ENCODE results near the gene CDH12. TPM values are rescaled to one million over a fixed set of nuclear protein-coding genes. Genes with fewer than 3 reads are reported as not detected.

CDH12 gene
- total RNA-seq, 5 donors from 2014 or later (not counting 1 experiment from before 2014, with no cell fraction given): not detected

- ChIA-PET POLR2A (no interaction called here), CTCF (no interaction called here)
- Histone ChIP-seq H3K4me1 (ENCODE audit: control insufficient read depth in 1 of 2, extremely low read depth in 1 of 2, insufficient read depth in 2 of 2, low read length in 2 of 2) (no peaks in the 10 kb centered on the region), H3K9me3 (peaks cover 3% of the 10 kb centered on the region), H3K27ac (ENCODE audit: low read length) (no peak overlapping the region), H3K4me3 (ENCODE audit: control insufficient read depth in 1 of 2, extremely low read depth in 1 of 2, low read length in 1 of 2) (no peak overlapping the region), H3K27me3 (replicated peaks in 1 of 2; ENCODE audit: control insufficient read depth in 2 of 2, extremely low read depth in 1 of 2, insufficient read depth in 2 of 2, low read length in 1 of 2) (no peaks in the 10 kb centered on the region), H3K36me3 (ENCODE audit: control insufficient read depth in 2 of 2, extremely low read depth in 1 of 2, insufficient read depth in 1 of 2, low read length in 1 of 2) (no peaks in the 10 kb centered on the region)
- WGBS (ENCODE audit: insufficient coverage): no CpG with 5 or more reads among the region's 2 CpGs
- H3K27ac Mint-ChIP-seq: no peak overlapping the region
- no peaks in the 10 kb centered on the region for H3K36me3 Mint-ChIP-seq
- no peak overlapping the region for H3K4me3 Mint-ChIP-seq
- ATAC-seq (replicated peaks in 1 of 4) (no peak), DNase-seq (no peak)
- H3K9me3 Mint-ChIP-seq: peaks cover 7 to 17% (median 13%) of the 10 kb centered on the region in 3 donors
- H3K4me1 Mint-ChIP-seq: no peaks in the 10 kb centered on the region
- H3K27me3 Mint-ChIP-seq: no peaks in the 10 kb centered on the region
Observed at GRCh38 chr5:22650511-22650910, 202.6 kb downstream of the CDH12 start.

DNA sequence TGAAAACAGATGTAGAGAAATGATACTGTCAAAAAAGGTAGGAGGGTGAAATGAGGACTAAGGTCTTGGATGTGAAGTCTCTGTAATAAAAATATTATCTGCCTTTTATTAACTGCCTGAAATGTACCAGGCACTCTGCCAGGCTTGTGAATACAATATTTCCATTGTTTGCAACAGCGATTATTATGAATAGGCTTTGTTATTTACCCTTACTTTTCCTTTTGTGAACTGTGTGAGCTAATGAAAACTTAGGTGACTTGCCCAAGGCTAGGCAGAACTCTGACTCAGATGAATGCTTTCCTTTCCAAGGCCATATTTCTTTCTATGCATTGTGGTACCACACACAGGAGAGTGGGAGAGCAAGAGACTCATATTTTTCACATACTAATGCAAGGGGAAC, 204.1 kb downstream of the CDH12 start:
- Mint-ChIP-seq H3K36me3 (no peaks in the 10 kb centered on the region), H3K4me1 (no peaks in the 10 kb centered on the region), H3K27me3 (no peaks in the 10 kb centered on the region), H3K4me3 (no peak overlapping the region), H3K9me3 (peaks cover 7 to 13% (median 10%) of the 10 kb centered on the region in 3 donors), H3K27ac (no peak overlapping the region)
- Histone ChIP-seq H3K4me1 (ENCODE audit: control insufficient read depth in 1 of 2, extremely low read depth in 1 of 2, insufficient read depth in 2 of 2, low read length in 2 of 2) (no peaks in the 10 kb centered on the region), H3K27ac (ENCODE audit: low read length) (no peak overlapping the region), H3K4me3 (ENCODE audit: control insufficient read depth in 1 of 2, extremely low read depth in 1 of 2, low read length in 1 of 2) (no peak overlapping the region), H3K36me3 (ENCODE audit: control insufficient read depth in 2 of 2, extremely low read depth in 1 of 2, insufficient read depth in 1 of 2, low read length in 1 of 2) (no peaks in the 10 kb centered on the region), H3K9me3 (peaks cover 3% of the 10 kb centered on the region), H3K27me3 (replicated peaks in 1 of 2; ENCODE audit: control insufficient read depth in 2 of 2, extremely low read depth in 1 of 2, insufficient read depth in 2 of 2, low read length in 1 of 2) (no peaks in the 10 kb centered on the region)
- ATAC-seq (replicated peaks in 1 of 4): no peak
- DNase-seq: no peak
- WGBS (ENCODE audit: insufficient coverage): 100% methylated on average over 1 of the region's 1 CpG
- CTCF ChIA-PET: no interaction called here
- POLR2A ChIA-PET: no interaction called here

GRCh38 chr5:22644859-22645258, 208.3 kb downstream of the CDH12 start:
- no peaks in the 10 kb centered on the region for H3K4me1 Mint-ChIP-seq
- no peak overlapping the region for H3K4me3 Mint-ChIP-seq
- ChIA-PET POLR2A (no interaction called here), CTCF (no interaction called here)
- peaks cover 5 to 16% (median 14%) of the 10 kb centered on the region in 3 donors for H3K9me3 Mint-ChIP-seq
- no peaks in the 10 kb centered on the region for H3K27me3 Mint-ChIP-seq
- Histone ChIP-seq H3K4me3 (ENCODE audit: control insufficient read depth in 1 of 2, extremely low read depth in 1 of 2, low read length in 1 of 2) (no peak overlapping the region), H3K27ac (ENCODE audit: low read length) (no peak overlapping the region), H3K4me1 (ENCODE audit: control insufficient read depth in 1 of 2, extremely low read depth in 1 of 2, insufficient read depth in 2 of 2, low read length in 2 of 2) (no peaks in the 10 kb centered on the region), H3K27me3 (replicated peaks in 1 of 2; ENCODE audit: control insufficient read depth in 2 of 2, extremely low read depth in 1 of 2, insufficient read depth in 2 of 2, low read length in 1 of 2) (no peaks in the 10 kb centered on the region), H3K36me3 (ENCODE audit: control insufficient read depth in 2 of 2, extremely low read depth in 1 of 2, insufficient read depth in 1 of 2, low read length in 1 of 2) (no peaks in the 10 kb centered on the region), H3K9me3 (peaks cover 2% of the 10 kb centered on the region)
- DNase-seq (no peak), ATAC-seq (replicated peaks in 1 of 4) (no peak)
- no peak overlapping the region for H3K27ac Mint-ChIP-seq
- no peaks in the 10 kb centered on the region for H3K36me3 Mint-ChIP-seq
- 60% methylated on average over 1 of the region's 1 CpG for WGBS (ENCODE audit: insufficient coverage)

DNA sequence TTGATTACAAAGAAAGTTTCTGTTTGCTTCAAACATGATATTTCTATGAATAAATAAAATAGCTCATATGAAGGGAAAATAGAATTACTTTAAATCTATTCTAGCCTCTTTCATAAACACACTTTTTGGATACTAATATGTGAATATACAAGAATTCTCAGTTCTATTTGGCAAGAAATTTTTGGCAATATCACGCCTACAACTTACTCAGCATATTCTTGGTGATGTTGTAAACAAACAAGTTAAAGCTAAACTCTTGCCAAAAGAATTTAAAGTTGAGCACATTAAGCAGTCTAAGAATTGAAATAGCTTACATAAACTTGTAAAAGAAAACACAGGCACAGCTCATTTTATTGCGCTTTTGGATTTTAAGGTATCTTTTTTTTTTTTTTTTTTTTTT, 209.8 kb downstream of the CDH12 start:
- no peaks in the 10 kb centered on the region for H3K27me3 ChIP-seq (replicated peaks in 1 of 2; ENCODE audit: control insufficient read depth in 2 of 2, extremely low read depth in 1 of 2, insufficient read depth in 2 of 2, low read length in 1 of 2)
- Mint-ChIP-seq H3K27me3 (no peaks in the 10 kb centered on the region), H3K4me1 (no peaks in the 10 kb centered on the region), H3K9me3 (peaks cover 5 to 20% (median 14%) of the 10 kb centered on the region in 3 donors), H3K27ac (no peak overlapping the region), H3K4me3 (no peak overlapping the region), H3K36me3 (no peaks in the 10 kb centered on the region)
- H3K27ac ChIP-seq (ENCODE audit: low read length): no peak overlapping the region
- no CpG with 5 or more reads among the region's 2 CpGs for WGBS (ENCODE audit: insufficient coverage)
- no peak overlapping the region for H3K4me3 ChIP-seq (ENCODE audit: control insufficient read depth in 1 of 2, extremely low read depth in 1 of 2, low read length in 1 of 2)
- CTCF ChIA-PET: interaction anchor here in 1 of 2 donors (0.6 to 0.7 kb wide), 3 partner anchors 16 to 980 kb away, joined by 4 to 18 read pairs (median 7); no protein-coding TSS in a partner anchor
- DNase-seq (no peak), ATAC-seq (replicated peaks in 1 of 4) (no peak)
- peaks cover 2% of the 10 kb centered on the region for H3K9me3 ChIP-seq
- no peaks in the 10 kb centered on the region for H3K36me3 ChIP-seq (ENCODE audit: control insufficient read depth in 2 of 2, extremely low read depth in 1 of 2, insufficient read depth in 1 of 2, low read length in 1 of 2)
- POLR2A ChIA-PET: no interaction called here
- no peaks in the 10 kb centered on the region for H3K4me1 ChIP-seq (ENCODE audit: control insufficient read depth in 1 of 2, extremely low read depth in 1 of 2, insufficient read depth in 2 of 2, low read length in 2 of 2)

- ATAC-seq (replicated peaks in 1 of 4): no peak
- Histone ChIP-seq H3K27ac (ENCODE audit: low read length) (no peak overlapping the region), H3K4me1 (ENCODE audit: control insufficient read depth in 1 of 2, extremely low read depth in 1 of 2, insufficient read depth in 2 of 2, low read length in 2 of 2) (no peaks in the 10 kb centered on the region), H3K9me3 (no peaks in the 10 kb centered on the region), H3K27me3 (replicated peaks in 1 of 2; ENCODE audit: control insufficient read depth in 2 of 2, extremely low read depth in 1 of 2, insufficient read depth in 2 of 2, low read length in 1 of 2) (no peaks in the 10 kb centered on the region), H3K36me3 (ENCODE audit: control insufficient read depth in 2 of 2, extremely low read depth in 1 of 2, insufficient read depth in 1 of 2, low read length in 1 of 2) (no peaks in the 10 kb centered on the region), H3K4me3 (ENCODE audit: control insufficient read depth in 1 of 2, extremely low read depth in 1 of 2, low read length in 1 of 2) (no peak overlapping the region)
- no CpG with 5 or more reads among the region's 3 CpGs for WGBS (ENCODE audit: insufficient coverage)
- CTCF ChIA-PET: no interaction called here
- Mint-ChIP-seq H3K4me1 (no peaks in the 10 kb centered on the region), H3K9me3 (peaks cover 3 to 50% (median 23%) of the 10 kb centered on the region in 3 donors), H3K27me3 (no peaks in the 10 kb centered on the region), H3K4me3 (no peak overlapping the region), H3K27ac (no peak overlapping the region), H3K36me3 (no peaks in the 10 kb centered on the region)
- POLR2A ChIA-PET: no interaction called here
- DNase-seq: no peak
Observed at GRCh38 chr5:22631683-22632082, 221.5 kb downstream of the CDH12 start.

- Histone ChIP-seq H3K27ac (ENCODE audit: low read length) (no peak overlapping the region), H3K9me3 (peaks cover 3% of the 10 kb centered on the region), H3K4me1 (ENCODE audit: control insufficient read depth in 1 of 2, extremely low read depth in 1 of 2, insufficient read depth in 2 of 2, low read length in 2 of 2) (no peaks in the 10 kb centered on the region), H3K36me3 (ENCODE audit: control insufficient read depth in 2 of 2, extremely low read depth in 1 of 2, insufficient read depth in 1 of 2, low read length in 1 of 2) (no peaks in the 10 kb centered on the region), H3K4me3 (ENCODE audit: control insufficient read depth in 1 of 2, extremely low read depth in 1 of 2, low read length in 1 of 2) (no peak overlapping the region), H3K27me3 (replicated peaks in 1 of 2; ENCODE audit: control insufficient read depth in 2 of 2, extremely low read depth in 1 of 2, insufficient read depth in 2 of 2, low read length in 1 of 2) (no peaks in the 10 kb centered on the region)
- Mint-ChIP-seq H3K9me3 (peaks cover 9 to 49% (median 14%) of the 10 kb centered on the region in 3 donors), H3K27me3 (no peaks in the 10 kb centered on the region), H3K4me1 (no peaks in the 10 kb centered on the region), H3K4me3 (no peak overlapping the region), H3K36me3 (no peaks in the 10 kb centered on the region), H3K27ac (no peak overlapping the region)
- POLR2A ChIA-PET: interaction anchor here in 1 of 2 donors (0.5 kb wide), 1 partner anchor 8 kb away, joined by 3 read pairs; no protein-coding TSS in a partner anchor
- DNase-seq (no peak), ATAC-seq (replicated peaks in 1 of 4) (no peak)
- WGBS (ENCODE audit: insufficient coverage): no CpG with 5 or more reads among the region's 4 CpGs
- CTCF ChIA-PET: no interaction called here
Observed at GRCh38 chr5:22627029-22627428, 226.1 kb downstream of the CDH12 start.

DNA sequence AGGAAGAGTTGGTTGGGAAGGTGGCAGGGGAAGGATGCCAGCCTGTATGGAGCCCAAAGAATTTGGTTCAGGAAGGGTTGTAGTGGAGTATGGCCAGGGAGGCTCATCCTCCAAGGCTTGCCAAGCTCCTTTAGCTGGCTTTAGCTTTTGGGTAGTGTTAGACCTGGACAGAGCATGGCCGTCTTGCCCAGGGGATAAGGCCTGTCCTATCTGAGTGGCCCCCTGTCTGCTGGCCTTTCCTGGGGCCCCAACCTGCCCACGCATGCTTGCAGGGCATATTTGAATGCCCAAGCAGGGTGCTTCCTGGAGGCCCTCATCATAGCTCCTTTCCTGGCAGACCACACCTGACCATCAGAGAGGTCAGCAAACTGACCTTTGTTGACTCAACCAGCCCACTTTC, 227.7 kb downstream of the CDH12 start:
- Mint-ChIP-seq H3K27me3 (no peaks in the 10 kb centered on the region), H3K36me3 (no peaks in the 10 kb centered on the region), H3K4me3 (no peak overlapping the region), H3K27ac (no peak overlapping the region), H3K4me1 (no peaks in the 10 kb centered on the region), H3K9me3 (peaks cover 9 to 39% (median 14%) of the 10 kb centered on the region in 3 donors)
- WGBS (ENCODE audit: insufficient coverage): 94% methylated on average over 2 of the region's 2 CpGs
- Histone ChIP-seq H3K27me3 (replicated peaks in 1 of 2; ENCODE audit: control insufficient read depth in 2 of 2, extremely low read depth in 1 of 2, insufficient read depth in 2 of 2, low read length in 1 of 2) (no peaks in the 10 kb centered on the region), H3K27ac (ENCODE audit: low read length) (no peak overlapping the region), H3K4me1 (ENCODE audit: control insufficient read depth in 1 of 2, extremely low read depth in 1 of 2, insufficient read depth in 2 of 2, low read length in 2 of 2) (no peaks in the 10 kb centered on the region), H3K4me3 (ENCODE audit: control insufficient read depth in 1 of 2, extremely low read depth in 1 of 2, low read length in 1 of 2) (no peak overlapping the region), H3K9me3 (peaks cover 7% of the 10 kb centered on the region), H3K36me3 (ENCODE audit: control insufficient read depth in 2 of 2, extremely low read depth in 1 of 2, insufficient read depth in 1 of 2, low read length in 1 of 2) (no peaks in the 10 kb centered on the region)
- ChIA-PET CTCF (no interaction called here), POLR2A (no interaction called here)
- DNase-seq (no peak), ATAC-seq (replicated peaks in 1 of 4) (no peak)

Data from T-cell (primary cell).